HEK293 (cell line): Measurements from ENCODE around the gene SGSM2.

Experiments used
- CTCF ChIA-PET: fragments of 350-600 bp; formaldehyde crosslinking; extraction: SDS; loops from one replicate; lab custom pipeline; 2021; ENCODE audit warnings: antibody characterized with exemption; lab: Yijun Ruan, JAX
- POLR2A ChIA-PET: fragments of 300-600 bp; formaldehyde crosslinking; extraction: SDS; loops from one replicate; lab custom pipeline; 2020; ENCODE audit warnings: antibody characterized with exemption, inconsistent platforms; lab: Yijun Ruan, JAX
- H3K27ac ChIP-seq: fragments of 200-500 bp; sonication (Bioruptor generic); 2 replicates; pipeline ENCODE4 v1.5.1; 2014; ENCODE audit warnings: low read depth, low read length, control low read depth, inconsistent platforms; ENCODE audit errors: extremely low read depth
- H3K36me3 ChIP-seq, 2 experiments: fragments of 200-500 bp in 1 of 2; sonication (Bioruptor generic) in 1 of 2; 1 replicate in 1 of 2; 2 replicates in 1 of 2; pipeline ENCODE4 v1.5.1; 2014 to 2017; ENCODE audit warnings: inconsistent platforms in 2 of 2, low read length in 2 of 2; ENCODE audit not compliant: control insufficient read depth in 2 of 2, insufficient read depth in 1 of 2
- H3K4me1 ChIP-seq: fragments of 200-500 bp; sonication (Bioruptor generic); 2 replicates; pipeline ENCODE4 v1.5.1; 2014; ENCODE audit warnings: mild to moderate bottlenecking, low read length, inconsistent platforms; ENCODE audit not compliant: control insufficient read depth, insufficient read depth
- H3K4me3 ChIP-seq: 2 replicates; pipeline ENCODE4 v1.5.1; 2011; ENCODE audit warnings: low read depth, mild to moderate bottlenecking, control low read depth, low read length, moderate library complexity
- H3K9me3 ChIP-seq: fragments of 200-500 bp; sonication (Bioruptor generic); 2 replicates; pipeline ENCODE4 v1.5.1; 2014; ENCODE audit warnings: low read depth, low read length, inconsistent platforms; ENCODE audit not compliant: control insufficient read depth, insufficient read depth
- ATF2 ChIP-seq: fragments of 450-650 bp; formaldehyde crosslinking; IDR thresholded peaks from 2 replicates; pipeline ENCODE4 v1.5.1; 2016; ENCODE audit warnings: missing biosample characterization, missing genetic modification characterization, low read depth
- GLI2 ChIP-seq: fragments of 450-650 bp; formaldehyde crosslinking; IDR thresholded peaks from 2 replicates; pipeline ENCODE4; 2017; ENCODE audit warnings: missing biosample characterization, missing genetic modification characterization, low read depth, borderline replicate concordance
- HOXD13 ChIP-seq: sonication (generic); formaldehyde crosslinking; IDR thresholded peaks from 2 replicates; pipeline ENCODE4 v1.8.0; 2022; ENCODE audit warnings: missing genetic modification reagents, borderline replicate concordance
- MYNN ChIP-seq: fragments of 450-650 bp; formaldehyde crosslinking; IDR thresholded peaks from 2 replicates; pipeline ENCODE4 v1.5.1; 2016; ENCODE audit warnings: missing biosample characterization, missing genetic modification characterization, borderline replicate concordance
- PRDM10 ChIP-seq: fragments of 450-650 bp; formaldehyde crosslinking; IDR thresholded peaks from 2 replicates; pipeline ENCODE4 v1.5.1; 2016; ENCODE audit warnings: missing biosample characterization, missing genetic modification characterization
- YY1 ChIP-seq: fragments of 450-650 bp; formaldehyde crosslinking; IDR thresholded peaks from 2 replicates; pipeline ENCODE4 v1.5.1; 2018; ENCODE audit warnings: missing biosample characterization, missing genetic modification characterization
- YY2 ChIP-seq: fragments of 450-650 bp; formaldehyde crosslinking; IDR thresholded peaks from 2 replicates; pipeline ENCODE4 v1.5.1; 2016; ENCODE audit warnings: missing biosample characterization, missing genetic modification characterization
- ZBTB1 ChIP-seq: fragments of 450-650 bp; formaldehyde crosslinking; IDR thresholded peaks from 2 replicates; pipeline ENCODE4 v1.5.1; 2016; ENCODE audit warnings: missing biosample characterization, missing genetic modification characterization
- ZBTB17 ChIP-seq: fragments of 450-650 bp; formaldehyde crosslinking; IDR thresholded peaks from 2 replicates; pipeline ENCODE4 v1.5.1; 2016; ENCODE audit warnings: missing biosample characterization, missing genetic modification characterization
- ZFP69B ChIP-seq: fragments of 450-650 bp; formaldehyde crosslinking; IDR thresholded peaks from 2 replicates; pipeline ENCODE4 v1.5.1; 2016; ENCODE audit warnings: missing biosample characterization, missing genetic modification characterization
- ZNF214 ChIP-seq: fragments of 450-650 bp; formaldehyde crosslinking; IDR thresholded peaks from 2 replicates; pipeline ENCODE4 v1.5.1; 2017; ENCODE audit warnings: missing biosample characterization, mild to moderate bottlenecking, missing genetic modification characterization, borderline replicate concordance
- ZNF426 ChIP-seq: fragments of 450-650 bp; formaldehyde crosslinking; IDR thresholded peaks from 2 replicates; pipeline ENCODE4 v1.5.1; 2017; ENCODE audit warnings: missing biosample characterization, missing genetic modification characterization, mild to moderate bottlenecking, inconsistent platforms, moderate library complexity
- ZNF664 ChIP-seq: fragments of 450-650 bp; formaldehyde crosslinking; IDR thresholded peaks from 2 replicates; pipeline ENCODE4 v1.5.1; 2016; ENCODE audit warnings: missing biosample characterization, missing genetic modification characterization
- ZNF692 ChIP-seq: fragments of 450-650 bp; formaldehyde crosslinking; IDR thresholded peaks from 2 replicates; pipeline ENCODE4 v1.5.1; 2016; ENCODE audit warnings: missing biosample characterization, missing genetic modification characterization
- ZNF707 ChIP-seq: fragments of 450-650 bp; formaldehyde crosslinking; IDR thresholded peaks from 2 replicates; pipeline ENCODE4 v1.5.1; 2016; ENCODE audit warnings: missing biosample characterization, missing genetic modification characterization
- ZNF76 ChIP-seq: fragments of 450-650 bp; formaldehyde crosslinking; IDR thresholded peaks from 2 replicates; pipeline ENCODE4; 2016; ENCODE audit warnings: low read depth, missing biosample characterization, missing genetic modification characterization, borderline replicate concordance
- TF ChIP-seq, protein P1 (sequence below): sonication (generic); formaldehyde crosslinking; IDR thresholded peaks from 2 replicates; pipeline ENCODE4 v1.8.1; 2022; ENCODE audit warnings: mild to moderate bottlenecking, moderate library complexity, missing genetic modification reagents

Gene SGSM2

GRCh38 chr17:2372681-2373080 lies 35.4 kb downstream of the SGSM2 start:
- H3K9me3 ChIP-seq, result no peaks in the 10 kb centered on the region
- TF ChIP-seq ZBTB1 (no peak), ZNF426 (tag by site-specific recombination) (no peak), ATF2 (no peak), MYNN (tag by site-specific recombination) (no peak), ZNF214 (tag by site-specific recombination) (no peak)
- peaks cover 0 to 56% of the 10 kb centered on the region in 2 experiments for H3K36me3 ChIP-seq
- ChIA-PET CTCF (interaction anchor here (1.2 to 8.6 kb wide), 2 partner anchors 10 to 43 kb away, joined by 3 to 63 read pairs; no protein-coding TSS in a partner anchor), POLR2A (interaction anchor here (0.6 kb wide), 2 partner anchors 19 to 61 kb away, joined by 3 to 4 read pairs; no protein-coding TSS in a partner anchor)
- no peak overlapping the region for H3K4me3 ChIP-seq
- H3K27ac ChIP-seq, result no peak overlapping the region
- H3K4me1 ChIP-seq, result no peaks in the 10 kb centered on the region; the same call in 1 of the 2 replicates

DNA sequence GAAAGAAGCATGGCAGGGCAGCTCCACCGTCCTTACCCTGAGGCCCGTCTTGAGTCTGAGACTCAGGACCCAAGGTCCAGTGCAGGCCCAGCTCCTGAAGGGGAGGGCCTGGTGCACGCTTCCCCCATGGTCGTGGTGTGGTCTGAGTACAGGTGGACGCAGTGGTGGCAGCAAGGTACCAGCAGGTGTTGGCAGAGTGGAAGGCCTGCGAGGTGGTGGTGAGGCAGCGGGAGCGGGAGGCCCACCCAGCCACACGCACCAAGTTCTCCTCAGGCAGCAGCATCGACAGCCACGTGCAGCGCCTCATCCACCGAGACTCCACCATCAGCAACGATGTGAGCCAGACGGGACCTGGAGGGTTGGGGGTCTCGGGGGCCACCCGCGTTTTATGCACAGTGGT lies 35.9 kb downstream of the SGSM2 start:
- no peak for TF ChIP-seq YY2 (tag by site-specific recombination)
- TF ChIP-seq PRDM10 (tag by site-specific recombination), result no peak
- no peak for TF ChIP-seq ZBTB17 (tag by site-specific recombination)
- TF ChIP-seq ZNF707 (tag by site-specific recombination), result no peak
- TF ChIP-seq HOXD13, result no peak
- TF ChIP-seq GLI2 (tag by site-specific recombination), result no peak
- no peak for TF ChIP-seq ZNF692 (tag by site-specific recombination)
- TF ChIP-seq ZNF664 (tag by site-specific recombination), result no peak
- TF ChIP-seq, protein P1, sequence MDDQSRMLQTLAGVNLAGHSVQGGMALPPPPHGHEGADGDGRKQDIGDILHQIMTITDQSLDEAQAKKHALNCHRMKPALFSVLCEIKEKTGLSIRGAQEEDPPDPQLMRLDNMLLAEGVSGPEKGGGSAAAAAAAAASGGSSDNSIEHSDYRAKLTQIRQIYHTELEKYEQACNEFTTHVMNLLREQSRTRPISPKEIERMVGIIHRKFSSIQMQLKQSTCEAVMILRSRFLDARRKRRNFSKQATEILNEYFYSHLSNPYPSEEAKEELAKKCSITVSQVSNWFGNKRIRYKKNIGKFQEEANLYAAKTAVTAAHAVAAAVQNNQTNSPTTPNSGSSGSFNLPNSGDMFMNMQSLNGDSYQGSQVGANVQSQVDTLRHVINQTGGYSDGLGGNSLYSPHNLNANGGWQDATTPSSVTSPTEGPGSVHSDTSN (CRISPR knock-in tag), result no peak
- no peak for TF ChIP-seq ZFP69B (tag by site-specific recombination)
- TF ChIP-seq ZNF76, result no peak
- TF ChIP-seq YY1 (tag by site-specific recombination), result no peak
- POLR2A ChIA-PET, result interaction anchor here (0.6 kb wide), 1 partner anchor 20 kb away, joined by 3 read pairs; no protein-coding TSS in a partner anchor
- H3K4me1 ChIP-seq, result no peaks in the 10 kb centered on the region; the same call in 1 of the 2 replicates
- H3K27ac ChIP-seq, result no peak overlapping the region
- peaks cover 5 to 60% of the 10 kb centered on the region in 2 experiments for H3K36me3 ChIP-seq
- H3K4me3 ChIP-seq, result no peak overlapping the region
- no peaks in the 10 kb centered on the region for H3K9me3 ChIP-seq
- CTCF ChIA-PET, result interaction anchor here (1.2 to 8.6 kb wide), 2 partner anchors 9 to 43 kb away, joined by 3 to 63 read pairs; no protein-coding TSS in a partner anchor
